ENCODE measurements around the gene SLC8A1. TPM values are rescaled to one million over a fixed set of nuclear protein-coding genes. Genes with fewer than 3 reads are reported as not detected.

Gene SLC8A1
- total RNA-seq, 1 experiment from 2014 or later = 1.6 TPM

GRCh38 chr2:40450066-40450795 lies 1.7 kb downstream of the SLC8A1 start:
- Mint-ChIP-seq H3K36me3 (ENCODE audit: insufficient read depth, unreplicated experiment) (no peaks in the 10 kb centered on the region), H3K4me1 (ENCODE audit: insufficient read depth, unreplicated experiment) (peaks cover 17% of the 10 kb centered on the region), H3K4me3 (ENCODE audit: unreplicated experiment) (peak overlapping the region; percentile 72), H3K27ac (ENCODE audit: low read depth, unreplicated experiment) (no peak overlapping the region), H3K9me3 (ENCODE audit: unreplicated experiment) (no peaks in the 10 kb centered on the region), H3K27me3 (ENCODE audit: insufficient read depth, unreplicated experiment) (no peaks in the 10 kb centered on the region)
- ChIA-PET CTCF (interaction anchor here (0.6 to 2.4 kb wide), 20 partner anchors 11 to 1331 kb away, joined by 3 to 11 read pairs (median 4); no protein-coding TSS in a partner anchor), POLR2A (interaction anchor here (0.6 to 0.7 kb wide), 2 partner anchors 275 to 1918 kb away, joined by 3 to 5 read pairs; no protein-coding TSS in a partner anchor)
- intact Hi-C loops (cut with micrococcal nuclease) = loop anchor here (2.0 kb wide), 1 partner anchor 205 kb away; no protein-coding TSS in a partner anchor
- no TSS peak for BruUV-seq (replicated peaks)
- no peak for TF ChIP-seq CTCF (IDR thresholded peaks at IDR 0.05; ENCODE audit: unreplicated experiment)
- DNase-seq (ENCODE audit: unreplicated experiment) = no peak

GRCh38 chr2:40448476-40449079 lies 3.3 kb downstream of the SLC8A1 start:
- CTCF ChIA-PET = interaction anchor here (0.6 to 2.4 kb wide), 22 partner anchors 10 to 1388 kb away, joined by 3 to 11 read pairs (median 4); no protein-coding TSS in a partner anchor
- intact Hi-C loops (cut with micrococcal nuclease) = loop anchor here (1.0 to 2.0 kb wide), 2 partner anchors 312 to 535 kb away; no protein-coding TSS in a partner anchor
- Mint-ChIP-seq H3K27me3 (ENCODE audit: insufficient read depth, unreplicated experiment) (no peaks in the 10 kb centered on the region), H3K9me3 (ENCODE audit: unreplicated experiment) (no peaks in the 10 kb centered on the region), H3K4me3 (ENCODE audit: unreplicated experiment) (no peak overlapping the region), H3K36me3 (ENCODE audit: insufficient read depth, unreplicated experiment) (no peaks in the 10 kb centered on the region), H3K27ac (ENCODE audit: low read depth, unreplicated experiment) (no peak overlapping the region), H3K4me1 (ENCODE audit: insufficient read depth, unreplicated experiment) (peaks cover 17% of the 10 kb centered on the region)
- POLR2A ChIA-PET = no interaction called here
- TF ChIP-seq CTCF (IDR thresholded peaks at IDR 0.05; ENCODE audit: unreplicated experiment) = peak; percentile 45
- peak; percentile 54 for DNase-seq (ENCODE audit: unreplicated experiment)
- BruUV-seq (replicated peaks) = no TSS peak

- ChIA-PET POLR2A (no interaction called here), CTCF (no interaction called here)
- intact Hi-C loops (cut with micrococcal nuclease) = no loop called here
- Mint-ChIP-seq H3K9me3 (ENCODE audit: unreplicated experiment) (no peaks in the 10 kb centered on the region), H3K27ac (ENCODE audit: low read depth, unreplicated experiment) (no peak overlapping the region), H3K27me3 (ENCODE audit: insufficient read depth, unreplicated experiment) (no peaks in the 10 kb centered on the region), H3K4me3 (ENCODE audit: unreplicated experiment) (no peak overlapping the region), H3K4me1 (ENCODE audit: insufficient read depth, unreplicated experiment) (peaks cover 3% of the 10 kb centered on the region), H3K36me3 (ENCODE audit: insufficient read depth, unreplicated experiment) (no peaks in the 10 kb centered on the region)
- DNase-seq (ENCODE audit: unreplicated experiment) = no peak
- TF ChIP-seq CTCF (IDR thresholded peaks at IDR 0.05; ENCODE audit: unreplicated experiment) = no peak
- no TSS peak for BruUV-seq (replicated peaks)
These were observed 6.4 kb downstream of the SLC8A1 start for GRCh38 chr2:40445467-40445866.

- Mint-ChIP-seq H3K27ac (ENCODE audit: low read depth, unreplicated experiment) (no peak overlapping the region), H3K36me3 (ENCODE audit: insufficient read depth, unreplicated experiment) (no peaks in the 10 kb centered on the region), H3K27me3 (ENCODE audit: insufficient read depth, unreplicated experiment) (no peaks in the 10 kb centered on the region), H3K9me3 (ENCODE audit: unreplicated experiment) (no peaks in the 10 kb centered on the region), H3K4me3 (ENCODE audit: unreplicated experiment) (no peak overlapping the region), H3K4me1 (ENCODE audit: insufficient read depth, unreplicated experiment) (peaks cover 13% of the 10 kb centered on the region)
- TF ChIP-seq CTCF (IDR thresholded peaks at IDR 0.05; ENCODE audit: unreplicated experiment) = no peak
- intact Hi-C loops (cut with micrococcal nuclease) = no loop called here
- DNase-seq (ENCODE audit: unreplicated experiment) = no peak
- ChIA-PET CTCF (interaction anchor here (0.7 kb wide), 1 partner anchor 329 kb away, joined by 4 read pairs; no protein-coding TSS in a partner anchor), POLR2A (interaction anchor here (0.7 kb wide), 2 partner anchors 36 to 122 kb away, joined by 3 read pairs; no protein-coding TSS in a partner anchor)
- no TSS peak for BruUV-seq (replicated peaks)
These were observed 11.1 kb downstream of the SLC8A1 start for GRCh38 chr2:40440835-40441234.
